GM18861 (cell line): ENCODE data around the gene EFEMP1.

Experiments used
- ATAC-seq: cut with Tn5 transposase; IDR thresholded peaks from one replicate; pipeline ENCODE4 v1.9.1; 2021; ENCODE audit not compliant: unreplicated experiment

The EFEMP1 gene, protein sequence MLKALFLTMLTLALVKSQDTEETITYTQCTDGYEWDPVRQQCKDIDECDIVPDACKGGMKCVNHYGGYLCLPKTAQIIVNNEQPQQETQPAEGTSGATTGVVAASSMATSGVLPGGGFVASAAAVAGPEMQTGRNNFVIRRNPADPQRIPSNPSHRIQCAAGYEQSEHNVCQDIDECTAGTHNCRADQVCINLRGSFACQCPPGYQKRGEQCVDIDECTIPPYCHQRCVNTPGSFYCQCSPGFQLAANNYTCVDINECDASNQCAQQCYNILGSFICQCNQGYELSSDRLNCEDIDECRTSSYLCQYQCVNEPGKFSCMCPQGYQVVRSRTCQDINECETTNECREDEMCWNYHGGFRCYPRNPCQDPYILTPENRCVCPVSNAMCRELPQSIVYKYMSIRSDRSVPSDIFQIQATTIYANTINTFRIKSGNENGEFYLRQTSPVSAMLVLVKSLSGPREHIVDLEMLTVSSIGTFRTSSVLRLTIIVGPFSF

DNA sequence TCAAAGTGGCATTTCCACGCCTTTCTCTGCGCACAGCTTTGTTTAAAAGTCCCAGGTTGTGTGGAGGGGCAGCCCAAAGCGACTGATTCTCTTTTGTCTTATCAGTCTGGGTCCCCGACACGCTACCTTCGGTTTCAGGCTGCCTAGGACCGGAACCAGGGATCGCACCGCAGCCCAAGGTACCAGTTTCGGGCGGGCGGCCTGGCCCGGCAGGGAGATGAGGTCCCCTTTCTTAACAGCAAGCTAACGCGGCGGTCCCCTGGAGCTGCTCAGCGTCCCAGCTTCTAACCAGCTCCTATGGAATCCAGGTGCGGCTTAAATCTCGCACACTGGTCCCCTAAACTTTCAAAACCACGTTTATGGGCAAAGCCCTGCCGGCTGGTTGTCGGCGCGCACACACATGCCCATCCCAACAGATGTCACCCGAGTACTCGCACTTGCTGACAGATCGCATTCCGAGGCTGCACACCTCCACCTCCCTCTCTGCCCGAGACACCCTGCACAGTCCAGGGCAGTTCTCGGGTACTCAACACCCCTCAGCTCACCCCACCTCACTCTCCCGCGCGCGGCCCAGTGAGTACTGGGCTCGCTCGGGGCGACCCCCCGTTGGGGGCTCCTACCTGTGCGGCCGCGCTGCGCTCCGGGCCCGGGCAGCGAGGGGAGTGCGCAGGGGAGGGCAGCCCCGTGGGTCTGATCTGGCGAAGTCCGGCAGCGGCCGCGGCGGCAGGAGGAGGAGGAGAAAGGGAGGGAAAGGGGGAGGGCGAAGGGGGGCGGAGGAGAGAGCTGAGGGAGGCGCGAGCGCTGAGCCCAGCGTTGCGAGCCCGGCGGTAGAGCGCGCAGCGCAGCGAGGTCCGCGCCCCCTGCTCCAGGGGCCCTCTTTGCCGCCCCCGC lies at the start of gene EFEMP1:
EFEMP1 (minus strand) TSS at position 692 of the 891 bp plus-strand sequence. CDS start 1,342 bp downstream, outside the sequence.
- no peak for ATAC-seq

DNA sequence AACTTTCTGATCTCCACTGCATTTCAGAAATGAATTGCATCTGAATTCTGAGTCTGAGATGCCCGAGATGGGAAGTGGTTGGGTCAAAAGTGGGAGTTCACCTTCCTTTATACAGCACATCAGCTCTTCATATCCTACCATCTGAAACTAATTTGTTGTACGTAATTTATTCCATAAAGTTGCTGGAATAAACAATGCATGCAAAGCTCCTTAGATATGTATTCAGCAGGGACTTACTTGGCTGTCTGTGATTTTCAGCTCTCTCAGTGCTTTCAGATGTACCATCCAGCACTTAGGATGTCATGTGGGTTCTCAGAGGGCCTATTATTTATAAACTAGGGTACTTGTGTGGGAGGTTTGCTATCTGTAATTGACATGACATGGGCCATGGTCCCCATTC lies 46.9 kb upstream of the EFEMP1 start:
- ATAC-seq: no peak

- no peak for ATAC-seq
Measured at GRCh38 chr2:55968941-55969340, 45.4 kb upstream of the EFEMP1 start.

DNA sequence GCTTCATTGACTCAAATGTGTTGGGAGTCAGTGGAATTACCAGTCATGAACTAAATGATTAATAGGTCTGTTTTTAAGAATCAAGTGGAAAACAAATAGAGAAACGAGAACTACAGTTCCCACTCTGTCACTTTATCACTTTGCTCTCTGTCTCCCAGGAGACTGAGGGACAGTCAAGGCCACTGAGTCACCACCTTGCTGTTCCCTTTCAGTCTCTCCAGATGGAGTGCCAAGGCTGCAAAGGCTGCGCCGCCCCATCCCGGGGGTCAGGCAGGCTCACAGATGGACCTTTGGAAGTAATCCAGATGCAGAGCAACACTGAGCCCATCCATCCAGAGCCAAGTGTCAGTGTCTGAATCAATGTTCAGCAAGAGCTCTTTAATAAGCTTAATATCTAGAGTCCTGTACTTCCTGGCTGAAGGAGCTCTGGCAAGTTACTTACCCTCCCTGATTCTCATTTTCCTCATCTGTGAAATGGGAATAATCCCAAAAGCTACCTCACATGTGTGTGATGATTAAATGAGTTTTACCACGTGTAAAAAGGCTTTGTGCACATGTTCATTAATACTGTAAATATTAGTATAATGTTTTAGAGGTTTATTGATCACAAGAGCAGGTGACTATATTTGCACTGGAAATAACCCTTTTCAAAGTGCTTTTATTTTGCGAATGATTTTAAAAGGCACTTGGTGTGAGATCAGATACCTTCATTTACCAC lies 43.0 kb upstream of the EFEMP1 start:
- no peak for ATAC-seq

DNA sequence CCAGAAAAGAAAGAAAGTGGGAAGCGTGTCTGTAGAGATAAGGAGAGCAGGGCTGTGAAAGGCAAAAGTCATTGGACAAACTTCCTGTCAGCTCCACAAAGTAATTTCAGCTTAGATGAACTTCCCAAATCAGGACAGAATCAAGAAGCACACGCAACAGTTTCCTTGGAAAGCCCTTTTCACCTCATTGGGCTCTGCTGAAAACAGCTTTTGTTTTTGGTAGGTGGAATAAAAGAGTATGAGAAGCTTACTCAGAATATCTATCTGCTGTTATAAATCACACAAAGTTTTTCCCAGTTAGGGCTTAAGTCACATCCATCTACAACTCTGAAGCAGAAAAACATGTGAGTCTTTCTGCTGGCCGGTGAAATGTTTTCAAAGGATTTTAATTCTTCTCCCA lies 42.4 kb upstream of the EFEMP1 start:
- ATAC-seq: no peak

DNA sequence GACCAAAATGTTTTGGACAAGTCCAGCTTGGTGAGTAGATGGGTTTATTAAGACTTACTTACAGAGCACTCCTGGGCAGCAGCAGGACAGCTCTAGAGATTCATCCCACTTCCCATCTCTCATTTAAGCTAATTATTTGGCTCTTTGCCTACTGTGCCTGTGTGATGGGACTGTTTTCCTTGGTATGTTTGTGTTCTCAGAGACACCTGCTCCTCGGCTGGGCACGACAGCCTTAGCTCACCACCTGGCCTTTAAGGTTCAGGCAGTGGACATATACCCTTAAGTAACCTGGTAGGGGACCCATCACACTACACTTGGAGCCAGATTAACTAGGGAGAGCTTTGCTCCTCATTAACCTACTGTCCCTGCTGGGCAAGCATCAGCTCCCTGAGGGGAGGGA lies 41.7 kb upstream of the EFEMP1 start:
- ATAC-seq: no peak

GRCh38 chr2:55962915-55963314 lies 39.3 kb upstream of the EFEMP1 start:
- no peak for ATAC-seq

- ATAC-seq: peak; percentile 63
Measured at GRCh38 chr2:55961318-55961911, 37.8 kb upstream of the EFEMP1 start.

GRCh38 chr2:55958756-55959155 lies 35.2 kb upstream of the EFEMP1 start:
- no peak for ATAC-seq

DNA sequence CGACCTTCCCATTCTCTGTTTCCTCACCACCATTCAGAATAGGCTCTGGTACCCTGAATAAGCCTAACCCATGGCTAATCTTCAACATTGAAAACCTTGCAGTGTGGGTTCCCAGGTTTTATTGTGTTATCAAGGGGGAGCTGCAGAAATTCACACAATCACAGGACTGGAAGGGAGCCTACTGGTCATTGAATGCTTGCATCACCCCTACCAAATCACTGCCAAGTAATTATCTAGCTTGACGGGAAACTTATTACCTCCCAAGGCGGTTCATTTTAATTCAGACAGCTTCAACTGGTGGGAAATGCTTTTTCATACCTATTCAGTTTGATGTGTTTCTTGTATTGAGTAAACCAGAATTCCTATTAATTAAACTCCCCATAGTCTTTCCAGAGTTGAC lies 33.6 kb upstream of the EFEMP1 start:
- ATAC-seq: no peak

DNA sequence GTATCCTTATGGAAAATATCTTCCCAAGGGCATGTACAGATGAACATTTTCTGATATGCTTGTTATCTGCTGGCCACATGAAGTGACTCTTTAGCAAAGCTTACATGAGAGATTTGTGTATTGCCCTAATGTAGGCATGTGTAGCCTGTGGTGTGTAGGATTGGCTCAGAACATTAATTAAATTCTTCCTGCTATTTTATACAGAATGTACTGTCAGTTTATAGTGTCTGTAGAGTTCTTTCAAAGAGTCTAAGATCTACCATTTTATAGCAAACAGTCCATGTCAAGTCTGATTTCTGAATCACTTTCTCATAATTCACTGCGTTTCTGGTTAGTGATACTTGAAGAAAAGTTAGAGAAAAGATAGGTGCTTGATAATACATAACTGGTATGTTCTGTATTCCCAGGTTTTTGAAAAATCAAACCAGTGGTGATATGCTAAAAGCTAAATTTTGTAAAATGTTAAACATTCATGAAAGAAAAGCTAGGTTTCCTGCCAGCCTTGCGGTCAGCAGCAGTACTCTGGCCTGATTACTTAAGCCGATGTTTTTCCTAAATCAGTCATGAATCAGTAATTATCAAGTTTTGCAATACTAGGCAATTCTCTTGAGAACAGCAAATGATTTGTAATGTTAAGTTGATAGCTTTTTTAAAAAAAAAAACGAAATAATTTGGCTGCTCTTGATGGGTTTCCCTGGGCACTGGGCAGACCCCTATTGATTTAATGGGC lies 30.9 kb upstream of the EFEMP1 start:
- ATAC-seq: no peak

DNA sequence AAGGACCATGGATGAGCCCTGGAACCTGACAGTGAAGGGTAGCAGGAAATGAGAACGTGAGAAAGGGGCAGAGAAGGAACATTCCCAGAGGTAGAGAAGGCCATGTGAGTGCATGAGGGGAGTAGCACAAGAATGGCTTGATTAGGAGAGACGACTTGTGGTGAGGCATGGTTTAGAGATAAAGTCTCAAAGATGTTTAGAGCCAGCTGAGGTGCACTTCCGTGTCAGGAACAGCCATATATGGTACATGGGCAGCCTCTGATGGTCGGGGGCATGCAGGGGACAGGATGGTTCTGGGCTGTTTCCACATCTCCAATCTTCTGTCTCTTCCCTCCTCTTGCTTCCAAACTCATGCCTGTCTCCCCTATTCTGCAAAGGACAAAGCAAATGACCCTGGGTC lies 28.8 kb upstream of the EFEMP1 start:
- ATAC-seq: no peak

GRCh38 chr2:55951533-55951932 lies 28.0 kb upstream of the EFEMP1 start:
- ATAC-seq: no peak

DNA sequence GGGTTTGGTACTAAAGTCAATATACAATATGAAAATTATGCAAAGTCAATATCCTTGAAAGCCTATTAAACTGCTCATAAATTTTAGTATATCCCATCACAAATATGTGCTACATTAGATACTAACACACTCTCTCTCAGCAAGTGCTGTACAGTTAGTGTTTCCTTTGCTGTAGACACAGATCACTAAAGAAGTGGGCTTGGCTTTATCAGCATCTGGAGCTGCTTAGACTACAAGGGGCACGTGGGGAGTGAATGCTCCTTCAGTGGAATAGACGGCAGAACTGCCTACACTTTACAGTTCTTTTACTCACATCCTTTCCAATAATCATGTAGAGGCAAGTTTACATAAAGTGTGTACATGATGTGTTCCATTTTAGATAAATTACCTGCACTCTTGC lies 26.0 kb upstream of the EFEMP1 start:
- ATAC-seq: no peak

- no peak for ATAC-seq
Measured at GRCh38 chr2:55949211-55949610, 25.6 kb upstream of the EFEMP1 start.

DNA sequence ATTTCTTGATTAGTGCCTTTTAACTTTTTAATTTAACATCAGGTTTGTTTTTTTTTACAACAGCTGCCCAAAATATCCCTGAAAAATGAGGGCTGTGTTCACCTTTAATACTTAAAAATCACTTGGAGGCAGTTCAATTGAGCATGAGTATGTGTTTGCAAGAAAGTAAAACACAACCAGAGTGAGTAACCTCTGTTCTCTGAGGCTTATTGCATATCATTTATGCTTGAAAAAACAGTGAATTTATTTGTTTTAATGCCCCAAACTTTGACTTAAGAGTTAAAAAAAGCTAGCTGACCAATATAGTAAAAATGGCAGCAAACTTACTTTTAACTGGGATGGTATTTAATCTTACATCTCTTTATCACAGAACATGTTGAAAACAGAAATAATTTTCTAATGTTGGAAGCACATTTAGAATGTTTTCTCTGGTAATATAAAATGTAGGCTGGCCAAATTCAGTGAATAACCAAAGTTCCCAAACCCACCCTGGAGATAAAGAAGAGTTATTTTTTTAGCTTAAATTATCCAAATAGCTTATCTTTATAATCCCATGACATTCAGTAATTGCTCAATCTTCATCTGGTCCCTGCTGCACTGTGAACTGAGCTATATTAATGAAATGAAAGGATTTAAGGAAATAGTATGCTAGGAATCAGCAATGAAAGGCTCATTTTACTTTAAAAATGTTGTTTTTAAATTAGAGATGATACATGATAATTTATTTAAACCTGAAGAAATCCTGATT lies 24.8 kb upstream of the EFEMP1 start:
- ATAC-seq: no peak

DNA sequence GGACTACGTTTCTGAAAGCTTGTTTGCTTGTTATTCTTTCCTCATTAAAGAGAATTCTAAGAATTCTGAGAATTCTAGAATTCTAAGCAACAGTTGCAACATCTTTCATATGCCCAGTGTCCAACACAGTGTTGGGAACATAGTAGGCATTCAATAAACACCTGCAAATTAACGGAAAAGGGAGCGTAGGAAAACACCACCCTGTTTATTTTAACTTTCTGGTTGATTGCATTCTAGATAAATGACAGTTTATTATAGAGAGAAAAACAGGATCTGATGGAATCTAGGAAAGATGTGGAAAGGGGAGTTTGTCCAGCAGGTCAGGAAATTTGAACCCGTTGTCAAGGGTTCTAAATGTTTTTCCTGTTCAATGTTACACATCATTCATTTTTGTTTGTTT lies 24.2 kb upstream of the EFEMP1 start:
- ATAC-seq: no peak

DNA sequence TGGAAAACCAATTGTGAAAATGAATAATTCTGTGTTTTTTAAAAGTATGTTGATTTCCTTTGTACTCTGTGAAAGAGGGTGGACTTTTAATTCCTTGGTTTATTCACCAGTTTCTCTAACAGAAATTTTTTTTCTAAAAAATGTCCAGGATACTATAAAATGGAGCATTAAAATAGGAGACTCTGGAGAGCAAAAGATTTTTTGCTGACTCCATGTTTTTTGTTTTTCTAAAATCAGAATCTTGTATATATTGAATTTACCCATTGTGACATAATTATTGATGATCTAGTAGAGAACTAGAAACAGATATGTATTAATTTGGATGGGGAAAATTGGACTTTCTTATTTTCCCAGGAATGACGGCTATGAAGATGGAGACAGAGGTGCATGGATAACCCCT lies 23.2 kb upstream of the EFEMP1 start:
- no peak for ATAC-seq

- ATAC-seq: no peak
Measured at GRCh38 chr2:55943466-55943865, 19.9 kb upstream of the EFEMP1 start.

GRCh38 chr2:55936351-55936750 lies 12.8 kb upstream of the EFEMP1 start:
- no peak for ATAC-seq
